Effector memory CD8-positive, alpha-beta T cell (primary cell): ENCODE data around the gene KCNK6.
"Not testable (repeated sequence)": the region's sequence is repeated elsewhere in the genome, so short reads cannot be mapped to it uniquely, and the experiment has no call there.

Experiments
- ATAC-seq: fragments of 150-1000 bp; cut with Tn5 transposase; replicated peaks from 2 replicates; pipeline ENCODE4 v1.10.0; 2021; ENCODE audit warnings: mild to moderate bottlenecking, moderate library complexity
- DNase-seq, 3 experiments: peaks; one replicate each; pipeline ENCODE4 v3.0.0; 2021
- H3K27ac Mint-ChIP-seq, 2 donors: one replicate each; pipeline ENCODE4 v1.8.0; 2022; ENCODE audit warnings: mild to moderate bottlenecking in 2 of 2, mixed read lengths in 2 of 2, moderate library complexity in 2 of 2
- H3K27me3 Mint-ChIP-seq, 2 donors: one replicate each; pipeline ENCODE4 v1.8.0; 2022; ENCODE audit warnings: mixed read lengths in 2 of 2
- H3K36me3 Mint-ChIP-seq: one replicate; pipeline ENCODE4 v1.8.0; 2022; ENCODE audit warnings: mild to moderate bottlenecking, moderate library complexity, mixed read lengths; ENCODE audit not compliant: insufficient read depth
- H3K4me1 Mint-ChIP-seq, 2 donors: one replicate each; pipeline ENCODE4 v1.8.0; 2022; ENCODE audit warnings: low read depth in 2 of 2, mixed read lengths in 2 of 2
- H3K4me3 Mint-ChIP-seq, 2 donors: one replicate each; pipeline ENCODE4 v1.8.0; 2022; ENCODE audit warnings: mild to moderate bottlenecking in 2 of 2, mixed read lengths in 2 of 2, moderate library complexity in 2 of 2
- H3K9me3 Mint-ChIP-seq, 2 donors: one replicate each; pipeline ENCODE4 v1.8.0; 2022; ENCODE audit warnings: mixed read lengths in 2 of 2

Gene KCNK6

GRCh38 chr19:38351865-38352395 lies 32.3 kb downstream of the KCNK6 start:
- Mint-ChIP-seq H3K4me3 (no peak overlapping the region), H3K4me1 (no peaks in the 10 kb centered on the region), H3K27ac (no peak overlapping the region), H3K9me3 (no peaks in the 10 kb centered on the region), H3K36me3 (no peaks in the 10 kb centered on the region), H3K27me3 (peaks cover 6 to 12% of the 10 kb centered on the region in 2 donors)
- DNase-seq (no peak), ATAC-seq (no peak)

GRCh38 chr19:38352611-38353010 lies 33.0 kb downstream of the KCNK6 start:
- H3K4me1 Mint-ChIP-seq = no peaks in the 10 kb centered on the region
- no peak overlapping the region for H3K27ac Mint-ChIP-seq
- no peak overlapping the region for H3K4me3 Mint-ChIP-seq
- DNase-seq = no peak
- no peaks in the 10 kb centered on the region for H3K36me3 Mint-ChIP-seq
- no peaks in the 10 kb centered on the region for H3K9me3 Mint-ChIP-seq
- peaks cover 6 to 13% of the 10 kb centered on the region in 2 donors for H3K27me3 Mint-ChIP-seq
- ATAC-seq = no peak

GRCh38 chr19:38355728-38356725 lies 36.4 kb downstream of the KCNK6 start:
- DNase-seq = no peak
- Mint-ChIP-seq H3K27me3 (peaks cover 15 to 20% of the 10 kb centered on the region in 2 donors), H3K4me1 (peaks cover 5 to 6% of the 10 kb centered on the region in 2 donors), H3K9me3 (no peaks in the 10 kb centered on the region), H3K4me3 (no peak overlapping the region), H3K27ac (peak overlapping the region in 1 of 2 donors; percentile 22), H3K36me3 (peaks cover 7% of the 10 kb centered on the region)
- ATAC-seq = no peak

- peaks cover 19 to 25% of the 10 kb centered on the region in 2 donors for H3K27me3 Mint-ChIP-seq
- no peak overlapping the region for H3K4me3 Mint-ChIP-seq
- peaks cover 13 to 14% of the 10 kb centered on the region in 2 donors for H3K4me1 Mint-ChIP-seq
- peaks cover 7% of the 10 kb centered on the region for H3K36me3 Mint-ChIP-seq
- ATAC-seq (no peak), DNase-seq (no peak)
- H3K27ac Mint-ChIP-seq = no peak overlapping the region
- no peaks in the 10 kb centered on the region for H3K9me3 Mint-ChIP-seq
These were observed 38.4 kb downstream of the KCNK6 start for GRCh38 chr19:38358071-38358470.

- ATAC-seq (no peak), DNase-seq (no peak)
- Mint-ChIP-seq H3K4me3 (peak overlapping the region in 1 of 2 donors; percentile 11), H3K36me3 (peaks cover 7% of the 10 kb centered on the region), H3K27ac (no peak overlapping the region), H3K27me3 (peaks cover 19 to 25% of the 10 kb centered on the region in 2 donors), H3K4me1 (peaks cover 13 to 14% of the 10 kb centered on the region in 2 donors), H3K9me3 (no peaks in the 10 kb centered on the region)
These were observed 39.8 kb downstream of the KCNK6 start for GRCh38 chr19:38359242-38360021.

- Mint-ChIP-seq H3K27ac (peak overlapping the region in 1 of 2 donors; percentile 49), H3K4me1 (peaks cover 13 to 14% of the 10 kb centered on the region in 2 donors), H3K4me3 (peak overlapping the region; percentile 70 to 77), H3K36me3 (peaks cover 7% of the 10 kb centered on the region), H3K9me3 (no peaks in the 10 kb centered on the region), H3K27me3 (peaks cover 19 to 25% of the 10 kb centered on the region in 2 donors)
- DNase-seq = no peak
- ATAC-seq = no peak
These were observed 40.7 kb downstream of the KCNK6 start for GRCh38 chr19:38360351-38360750.

GRCh38 chr19:38360839-38361631 lies 41.4 kb downstream of the KCNK6 start:
- ATAC-seq = no peak
- peaks cover 13 to 14% of the 10 kb centered on the region in 2 donors for H3K4me1 Mint-ChIP-seq

GRCh38 chr19:38361633-38362075 lies 42.0 kb downstream of the KCNK6 start:
- Mint-ChIP-seq H3K36me3 (peaks cover 7% of the 10 kb centered on the region), H3K27me3 (peaks cover 13 to 24% of the 10 kb centered on the region in 2 donors), H3K27ac (peak overlapping the region in 1 of 2 donors; percentile 49), H3K4me1 (peaks cover 13 to 14% of the 10 kb centered on the region in 2 donors), H3K9me3 (no peaks in the 10 kb centered on the region), H3K4me3 (peak overlapping the region; percentile 70 to 77)
- peak; percentile 29 to 39 (median 33) for DNase-seq
- peak; percentile 75 for ATAC-seq

More at GRCh38 chr19:38360839-38361631, 41.4 kb downstream of the KCNK6 start:
- no peak for DNase-seq
- Mint-ChIP-seq H3K27ac (peak overlapping the region; percentile 28 to 49), H3K36me3 (peaks cover 7% of the 10 kb centered on the region), H3K4me3 (peak overlapping the region; percentile 70 to 77), H3K27me3 (peaks cover 16 to 24% of the 10 kb centered on the region in 2 donors), H3K9me3 (no peaks in the 10 kb centered on the region)

- ATAC-seq = peak; percentile 57
- no peaks in the 10 kb centered on the region for H3K9me3 Mint-ChIP-seq
- H3K27me3 Mint-ChIP-seq = peaks cover 13 to 23% of the 10 kb centered on the region in 2 donors
- H3K4me1 Mint-ChIP-seq = peaks cover 13 to 14% of the 10 kb centered on the region in 2 donors
- peaks cover 7% of the 10 kb centered on the region for H3K36me3 Mint-ChIP-seq
- peak overlapping the region in 1 of 2 donors; percentile 63 for H3K27ac Mint-ChIP-seq
- H3K4me3 Mint-ChIP-seq = peak overlapping the region; percentile 70 to 77
- DNase-seq = peak; percentile 29 to 38 (median 36)
These were observed 42.7 kb downstream of the KCNK6 start for GRCh38 chr19:38362076-38362945.

- not testable (repeated sequence) for H3K9me3 Mint-ChIP-seq, DNase-seq, ATAC-seq, H3K36me3 Mint-ChIP-seq
- peaks cover 13 to 31% of the 10 kb centered on the region in 2 donors for H3K27me3 Mint-ChIP-seq
- H3K4me3 Mint-ChIP-seq = peak overlapping the region; percentile 70 to 77
- H3K27ac Mint-ChIP-seq = peak overlapping the region in 1 of 2 donors; percentile 25
- H3K4me1 Mint-ChIP-seq = peaks cover 13 to 14% of the 10 kb centered on the region in 2 donors
These were observed 43.5 kb downstream of the KCNK6 start for GRCh38 chr19:38362946-38363688.

GRCh38 chr19:38367041-38367440 lies 47.4 kb downstream of the KCNK6 start:
- peaks cover under 1 to 3% of the 10 kb centered on the region in 2 donors for H3K4me1 Mint-ChIP-seq

More at GRCh38 chr19:38367041-38367440, 47.4 kb downstream of the KCNK6 start:
- ATAC-seq (no peak), DNase-seq (no peak)
- Mint-ChIP-seq H3K4me3 (no peak overlapping the region), H3K27ac (no peak overlapping the region), H3K36me3 (no peaks in the 10 kb centered on the region), H3K9me3 (no peaks in the 10 kb centered on the region), H3K27me3 (peaks cover 5 to 36% of the 10 kb centered on the region in 2 donors)
